Caco-2 (cell line): Measurements from ENCODE around the gene C16orf90. TPM values are rescaled to one million over a fixed set of nuclear protein-coding genes. Genes with fewer than 3 reads are reported as not detected.
"Not testable (repeated sequence)": the region's sequence is repeated elsewhere in the genome, so short reads cannot be mapped to it uniquely, and the experiment has no call there.

Experiments used
- BruUV-seq: library from RNA; stranded (reverse); fragments of 400-500 nt; replicated peaks from 2 replicates; lab custom pipeline; 2021; lab: Mats Ljungman, UMichigan
- CTCF ChIA-PET: fragments of 300-600 bp; sonication (Branson Sonifier 250); formaldehyde crosslinking; loops from one replicate; lab custom pipeline; 2022; ENCODE audit warnings: antibody characterized with exemption; lab: Charles Lee
- POLR2A ChIA-PET: fragments of 300-600 bp; sonication (Branson Sonifier 250); formaldehyde crosslinking; loops from one replicate; lab custom pipeline; 2022; ENCODE audit warnings: antibody characterized with exemption; lab: Charles Lee
- DNase-seq, 2 experiments: peaks; one replicate each; pipeline versions ENCODE4 v3.0.0 to v3.0.0-alpha.2; 2020 to 2022
- H3K27me3 ChIP-seq: replicated peaks from 2 replicates; pipeline ENCODE4 v1.6.0; 2011; ENCODE audit warnings: low read length; ENCODE audit not compliant: control insufficient read depth, insufficient read depth
- H3K36me3 ChIP-seq: 2 replicates; pipeline ENCODE4 v1.5.1; 2011; ENCODE audit warnings: low read length; ENCODE audit not compliant: control insufficient read depth, insufficient read depth
- H3K4me1 ChIP-seq: fragments of 250-450 bp; sonication (Bioruptor Pico); 2 replicates; pipeline ENCODE4 v1.5.1; 2020; ENCODE audit warnings: mild to moderate bottlenecking
- H3K4me3 ChIP-seq: 2 replicates; pipeline ENCODE4 v1.5.1; 2011; ENCODE audit warnings: low read depth, mild to moderate bottlenecking, control low read depth, low read length
- H3K9me3 ChIP-seq: fragments of 250-450 bp; sonication (Bioruptor Pico); 2 replicates; pipeline ENCODE4 v1.5.1; 2020; ENCODE audit warnings: mild to moderate bottlenecking, moderate library complexity
- H3K27ac Mint-ChIP-seq: one replicate; pipeline ENCODE4 v1.8.0; 2022; ENCODE audit warnings: mixed read lengths; ENCODE audit not compliant: unreplicated experiment
- H3K27me3 Mint-ChIP-seq: one replicate; pipeline ENCODE4 v1.8.0; 2022; ENCODE audit warnings: mixed read lengths; ENCODE audit not compliant: insufficient read depth, unreplicated experiment
- H3K36me3 Mint-ChIP-seq: one replicate; pipeline ENCODE4 v1.8.0; 2022; ENCODE audit warnings: mild to moderate bottlenecking, mixed read lengths; ENCODE audit not compliant: insufficient read depth, unreplicated experiment
- H3K4me1 Mint-ChIP-seq: one replicate; pipeline ENCODE4 v1.8.0; 2022; ENCODE audit warnings: low read depth, mixed read lengths; ENCODE audit not compliant: unreplicated experiment
- H3K4me3 Mint-ChIP-seq: one replicate; pipeline ENCODE4 v1.8.0; 2022; ENCODE audit warnings: mild to moderate bottlenecking, moderate library complexity, mixed read lengths; ENCODE audit not compliant: unreplicated experiment
- H3K9me3 Mint-ChIP-seq: one replicate; pipeline ENCODE4 v1.8.0; 2022; ENCODE audit warnings: mixed read lengths; ENCODE audit not compliant: unreplicated experiment
- CTCF ChIP-seq, 2 experiments: fragments of 200-600 bp in 1 of 2; IDR thresholded peaks; 1 replicate in 1 of 2; 2 replicates in 1 of 2; pipeline versions ENCODE4 v1.5.1 to v1.8.0; 2011 to 2022; ENCODE audit warnings: antibody characterized with exemption in 1 of 2, control low read depth in 1 of 2, inconsistent platforms in 1 of 2, low read depth in 1 of 2, low read length in 1 of 2, mild to moderate bottlenecking in 1 of 2, moderate library complexity in 1 of 2; ENCODE audit not compliant: insufficient read depth in 1 of 2, severe bottlenecking in 1 of 2, unreplicated experiment in 1 of 2
- intact Hi-C: fragments of 100-400 bp; cut with micrococcal nuclease; formaldehyde crosslinking; loops from one replicate; pipeline ENCODE4 v1.10.0; 2022; ENCODE audit not compliant: unreplicated experiment
- total RNA-seq: library from RNA; stranded (reverse); gene quantifications from 2 replicates; pipeline ENCODE4 v1.2.3, GENCODE V29; 2022

C16orf90 gene
- total RNA-seq, 1 experiment from 2014 or later, result not detected

- no peaks in the 10 kb centered on the region for H3K9me3 ChIP-seq
- H3K36me3 ChIP-seq, result no peaks in the 10 kb centered on the region
- intact Hi-C loops, result no loop called here
- no peak for DNase-seq
- H3K4me3 ChIP-seq, result peak overlapping the region; percentile 58
- H3K27me3 Mint-ChIP-seq, result no peaks in the 10 kb centered on the region
- H3K27ac Mint-ChIP-seq, result no peak overlapping the region
- ChIA-PET CTCF (interaction anchor here (1.0 to 1.2 kb wide), 2 partner anchors 11 to 218 kb away, joined by 3 read pairs; partner anchors contain the start of gene ZNF263), POLR2A (no interaction called here)
- no peaks in the 10 kb centered on the region for H3K27me3 ChIP-seq
- H3K36me3 Mint-ChIP-seq, result no peaks in the 10 kb centered on the region
- H3K9me3 Mint-ChIP-seq, result no peaks in the 10 kb centered on the region
- no peaks in the 10 kb centered on the region for H3K4me1 Mint-ChIP-seq
- no peak for TF ChIP-seq CTCF (IDR thresholded peaks at IDR 0.05; ENCODE audit: insufficient read depth in 1 of 2, low read depth in 1 of 2, low read length in 1 of 2, severe bottlenecking in 1 of 2, unreplicated experiment in 1 of 2)
- no peaks in the 10 kb centered on the region for H3K4me1 ChIP-seq
- peak overlapping the region; percentile 77 for H3K4me3 Mint-ChIP-seq
- BruUV-seq, result no TSS peak
Measured at GRCh38 chr16:3501783-3502400, 6.6 kb upstream of the C16orf90 start.

- CTCF ChIA-PET, result interaction anchor here (1.0 to 1.2 kb wide), 2 partner anchors 11 to 218 kb away, joined by 3 read pairs; partner anchors contain the start of gene ZNF263
- DNase-seq, intact Hi-C loops, H3K9me3 ChIP-seq, BruUV-seq, H3K9me3 Mint-ChIP-seq, H3K4me1 ChIP-seq, H3K27me3 Mint-ChIP-seq, H3K4me1 Mint-ChIP-seq, H3K27me3 ChIP-seq, POLR2A ChIA-PET, H3K36me3 ChIP-seq, H3K36me3 Mint-ChIP-seq: not testable (repeated sequence)
- Mint-ChIP-seq H3K27ac (peak overlapping the region; percentile 83), H3K4me3 (peak overlapping the region; percentile 77)
- H3K4me3 ChIP-seq, result peak overlapping the region; percentile 58
Measured at GRCh38 chr16:3501412-3501761, 6.1 kb upstream of the C16orf90 start.

- H3K36me3 Mint-ChIP-seq, result no peaks in the 10 kb centered on the region
- no peaks in the 10 kb centered on the region for H3K4me1 Mint-ChIP-seq
- H3K9me3 Mint-ChIP-seq, result no peaks in the 10 kb centered on the region
- no peaks in the 10 kb centered on the region for H3K4me1 ChIP-seq
- no peak overlapping the region for H3K4me3 Mint-ChIP-seq
- TF ChIP-seq CTCF (IDR thresholded peaks at IDR 0.05; ENCODE audit: insufficient read depth in 1 of 2, low read depth in 1 of 2, low read length in 1 of 2, severe bottlenecking in 1 of 2, unreplicated experiment in 1 of 2), result no peak
- H3K36me3 ChIP-seq, result no peaks in the 10 kb centered on the region
- ChIA-PET POLR2A (no interaction called here), CTCF (no interaction called here)
- no peak for DNase-seq
- no TSS peak for BruUV-seq
- no peaks in the 10 kb centered on the region for H3K9me3 ChIP-seq
- H3K27me3 Mint-ChIP-seq, result no peaks in the 10 kb centered on the region
- no peaks in the 10 kb centered on the region for H3K27me3 ChIP-seq
- H3K27ac Mint-ChIP-seq, result no peak overlapping the region
- no peak overlapping the region for H3K4me3 ChIP-seq
- intact Hi-C loops, result no loop called here
Measured at GRCh38 chr16:3498988-3499387, 3.7 kb upstream of the C16orf90 start.
